Measurements from ENCODE around the gene CCDC144A. TPM values are rescaled to one million over a fixed set of nuclear protein-coding genes. Genes with fewer than 3 reads are reported as not detected.
"Not testable (repeated sequence)": the region's sequence is repeated elsewhere in the genome, so short reads cannot be mapped to it uniquely, and the experiment has no call there.

CCDC144A gene
- total RNA-seq (2021; fragmentation: NEBNext Ultra II Directional; extraction: Animal tissue kit (Norgen Biotek cat#: 25700)): under 1 TPM; 0.12 to 0.59 (median 0.36) TPM
- long read RNA-seq: 0 reads

DNA sequence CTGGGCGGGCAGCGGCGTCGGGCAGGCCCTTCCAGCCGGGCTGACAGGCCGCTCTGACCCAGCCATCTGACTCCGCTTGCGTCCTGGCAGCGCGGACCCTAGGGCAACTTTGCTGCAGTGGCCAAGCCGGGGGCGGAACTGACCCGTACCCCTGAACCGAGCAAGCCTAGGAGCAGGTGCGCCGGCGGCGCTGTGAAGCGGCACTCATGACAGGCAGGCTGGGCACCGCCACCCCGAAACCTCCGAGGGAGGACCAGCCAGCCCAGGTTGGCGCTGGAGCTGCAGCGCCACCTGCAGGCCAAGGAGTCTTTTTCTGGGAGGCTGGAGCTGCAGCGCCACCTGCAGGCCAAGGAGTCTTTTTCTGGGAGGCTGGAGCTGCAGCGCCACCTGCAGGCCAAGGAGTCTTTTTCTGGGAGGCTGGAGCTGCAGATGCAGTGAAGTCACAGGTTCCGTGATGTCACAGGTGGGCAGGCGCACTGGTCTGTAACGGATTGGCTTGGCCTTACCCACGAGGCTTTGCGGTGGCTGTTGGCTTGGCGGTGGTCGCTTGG is at the start of gene CCDC144A:
Gene CCDC144A (plus strand): TSS at position 511 of the 551 bp plus-strand sequence. CDS start 160 bp downstream, outside the sequence.
- peak; percentile 79 for TF ChIP-seq CTCF (IDR thresholded peaks at IDR 0.05)
- not testable (repeated sequence) for H3K4me1 Mint-ChIP-seq (ENCODE audit: low read depth); DNase-seq; H3K36me3 Mint-ChIP-seq (ENCODE audit: low read depth); H3K9me3 Mint-ChIP-seq; H3K27me3 Mint-ChIP-seq (ENCODE audit: insufficient read depth); H3K4me3 Mint-ChIP-seq; H3K27ac Mint-ChIP-seq

DNA sequence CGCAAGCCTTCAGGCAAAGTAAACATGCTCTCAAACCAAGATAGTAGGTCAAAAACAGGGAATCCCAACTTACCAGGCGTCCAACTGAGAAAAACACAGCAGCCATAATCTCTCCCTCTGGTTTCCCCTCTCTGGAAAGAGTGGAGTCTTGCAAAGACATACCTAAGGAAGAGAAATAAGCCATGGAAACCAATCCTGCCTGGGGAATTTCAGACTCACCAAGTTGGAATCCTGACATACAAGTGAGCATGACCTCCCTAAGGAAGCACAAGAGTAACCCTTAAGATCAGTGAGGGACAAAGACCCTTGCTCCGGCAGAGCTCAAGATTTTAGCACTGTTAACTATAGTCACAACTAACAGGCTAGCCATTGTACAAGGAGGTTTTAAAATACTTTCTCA is 40.5 kb upstream of the CCDC144A start:
- no peak for DNase-seq
- H3K4me1 Mint-ChIP-seq (ENCODE audit: low read depth): peaks cover 20% of the 10 kb centered on the region
- H3K4me3 Mint-ChIP-seq: no peak overlapping the region
- H3K27me3 Mint-ChIP-seq (ENCODE audit: insufficient read depth): no peaks in the 10 kb centered on the region
- no peak overlapping the region for H3K27ac Mint-ChIP-seq
- H3K9me3 Mint-ChIP-seq: no peaks in the 10 kb centered on the region
- peaks cover 25% of the 10 kb centered on the region for H3K36me3 Mint-ChIP-seq (ENCODE audit: low read depth)
- no peak for TF ChIP-seq CTCF (IDR thresholded peaks at IDR 0.05)

DNA sequence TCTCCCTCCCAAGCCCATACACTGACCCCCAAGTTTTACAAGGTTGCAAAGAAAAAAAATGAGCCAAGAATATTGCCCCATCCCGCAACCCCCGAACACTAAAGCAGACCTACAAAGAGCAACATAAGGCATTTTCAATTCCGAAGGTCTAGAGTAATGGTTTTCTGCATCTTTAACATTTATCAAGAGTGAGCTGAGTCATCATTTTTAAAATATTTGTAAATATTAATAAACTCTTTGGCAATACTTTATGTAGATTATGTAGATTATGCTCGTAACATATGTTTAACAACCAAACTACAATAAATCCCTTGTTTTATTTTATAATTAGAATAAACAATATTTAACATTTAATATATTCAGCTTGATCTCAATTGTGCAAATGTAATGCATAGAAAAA is 37.8 kb upstream of the CCDC144A start:
- DNase-seq: no peak
- peaks cover 20% of the 10 kb centered on the region for H3K4me1 Mint-ChIP-seq (ENCODE audit: low read depth)
- no peak for TF ChIP-seq CTCF (IDR thresholded peaks at IDR 0.05)
- peaks cover 17% of the 10 kb centered on the region for H3K36me3 Mint-ChIP-seq (ENCODE audit: low read depth)
- H3K4me3 Mint-ChIP-seq: no peak overlapping the region; the same call in 1 of the 2 replicates
- no peaks in the 10 kb centered on the region for H3K9me3 Mint-ChIP-seq
- H3K27me3 Mint-ChIP-seq (ENCODE audit: insufficient read depth): no peaks in the 10 kb centered on the region
- no peak overlapping the region for H3K27ac Mint-ChIP-seq

DNA sequence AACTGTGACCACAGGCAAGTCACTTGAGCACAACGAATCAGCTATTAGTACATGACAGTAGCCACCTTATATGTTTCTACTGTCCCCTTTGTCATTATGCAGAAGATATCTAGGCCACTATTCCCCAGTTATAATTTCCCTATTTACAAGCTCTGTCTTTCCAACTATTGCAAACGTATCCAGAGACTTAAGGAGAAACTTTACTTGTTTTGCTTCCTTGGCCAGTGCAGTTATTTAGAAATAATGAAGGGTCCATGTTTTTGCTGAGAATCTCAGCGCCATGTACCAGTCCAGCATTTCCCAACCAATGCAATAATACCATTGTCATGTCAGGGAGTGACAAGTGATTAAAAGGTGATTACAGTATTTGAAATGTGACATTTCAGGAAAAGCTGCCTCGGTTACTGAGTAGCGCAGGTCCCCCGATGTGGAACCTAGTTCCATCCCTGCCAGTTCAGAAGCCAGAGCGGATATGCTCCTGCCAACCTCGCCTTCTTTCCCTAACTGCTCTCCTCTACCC is 37.1 kb upstream of the CCDC144A start:
- Mint-ChIP-seq H3K36me3 (ENCODE audit: low read depth) (peaks cover 17% of the 10 kb centered on the region), H3K4me1 (ENCODE audit: low read depth) (peaks cover 20% of the 10 kb centered on the region), H3K27me3 (ENCODE audit: insufficient read depth) (no peaks in the 10 kb centered on the region), H3K4me3 (peak overlapping the region; percentile 89), H3K27ac (peak overlapping the region; percentile 76), H3K9me3 (no peaks in the 10 kb centered on the region)
- TF ChIP-seq CTCF (IDR thresholded peaks at IDR 0.05): no peak
- no peak for DNase-seq

- Mint-ChIP-seq H3K4me3 (peak within 1 kb of the TSS; percentile 89), H3K4me1 (ENCODE audit: low read depth) (peaks cover 20% of the 10 kb centered on the region), H3K9me3 (no peaks in the 10 kb centered on the region), H3K36me3 (ENCODE audit: low read depth) (peaks cover 12% of the 10 kb centered on the region), H3K27ac (peak within 1 kb of the TSS; percentile 76), H3K27me3 (ENCODE audit: insufficient read depth) (no peaks in the 10 kb centered on the region)
- DNase-seq: peak; percentile 82
- TF ChIP-seq CTCF (IDR thresholded peaks at IDR 0.05): no peak
Measured at GRCh38 chr17:16653367-16654041, 36.5 kb upstream of the CCDC144A start, which contains the start of gene ZNF624. Gene ZNF624, minus strand, starts transcription at chr17:16653850.
